CD4-positive, alpha-beta T cell treated with Interferon gamma for 1 hour (primary cell): ENCODE data around the gene TBC1D22A.

Experiments
- DNase-seq: peaks from one replicate; pipeline ENCODE4 v3.0.0-alpha.2; 2020

The TBC1D22A gene

GRCh38 chr22:46891382-46891951 lies 129.0 kb downstream of the TBC1D22A start:
- no peak for DNase-seq

- no peak for DNase-seq
Measured at GRCh38 chr22:46892866-46893265, 130.4 kb downstream of the TBC1D22A start.

DNA sequence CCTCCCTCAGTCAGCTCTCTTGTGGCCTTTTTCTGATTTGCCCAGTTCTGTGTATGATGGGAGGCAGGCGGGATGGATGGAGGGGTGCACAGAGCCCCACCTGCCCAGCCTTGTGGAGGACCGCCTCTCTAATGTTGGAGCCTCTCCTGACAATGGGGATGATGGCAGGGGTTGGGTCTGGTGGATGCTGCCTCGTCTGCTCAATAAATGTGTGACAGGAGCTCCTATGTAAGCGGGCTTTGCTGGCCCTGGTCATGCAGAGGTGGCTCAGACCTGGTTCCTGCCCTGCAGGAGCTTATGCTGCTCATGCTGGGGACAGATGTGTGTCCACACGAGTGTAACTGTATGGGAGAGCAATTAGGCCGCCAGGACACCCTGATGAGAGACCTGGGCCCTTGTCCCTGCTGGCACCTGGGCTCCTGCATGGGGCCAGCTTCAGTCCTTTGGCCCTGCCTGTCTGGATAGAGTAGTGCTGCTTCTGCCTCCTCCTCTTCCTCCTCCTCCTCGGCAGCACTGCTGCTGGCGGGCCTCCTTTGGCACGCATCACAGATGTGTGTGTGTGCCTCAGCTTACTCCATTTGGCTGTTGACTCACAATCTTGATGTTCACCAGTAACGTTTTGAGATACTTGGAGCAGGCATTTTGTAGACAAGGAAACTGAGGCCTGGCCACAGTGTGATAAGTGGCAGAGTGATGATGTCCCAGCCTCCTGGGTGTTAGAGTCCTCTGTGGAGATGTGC lies 131.0 kb downstream of the TBC1D22A start:
- DNase-seq = no peak

DNA sequence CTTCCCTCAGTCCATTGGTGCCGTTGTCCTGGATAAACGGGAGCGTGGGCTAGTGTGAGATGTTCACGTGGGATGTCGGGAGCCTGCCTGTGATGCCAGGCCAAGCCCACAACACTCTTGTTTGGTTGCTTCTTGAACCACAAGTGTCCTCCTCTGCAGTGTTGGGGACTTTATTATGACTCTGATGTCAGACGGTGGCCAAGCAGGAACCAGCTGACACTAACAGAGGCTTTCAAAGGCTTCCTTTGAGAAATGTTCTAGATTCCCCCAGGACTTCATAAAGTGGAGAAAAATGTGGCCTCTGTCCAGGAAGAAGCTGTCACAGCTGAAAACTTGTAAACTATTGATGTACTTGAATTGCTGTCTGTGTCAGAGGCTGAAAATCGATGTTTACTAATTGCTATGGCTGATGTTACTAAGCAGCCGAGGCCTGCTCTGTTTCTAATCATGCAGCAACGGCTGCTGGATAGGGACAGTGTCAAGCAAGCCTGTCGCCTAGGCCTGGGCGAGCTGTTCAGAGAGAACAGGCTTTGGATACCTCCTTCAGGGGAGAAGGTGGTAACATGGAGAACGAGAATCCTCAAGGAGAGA lies 131.7 kb downstream of the TBC1D22A start:
- DNase-seq = no peak

DNA sequence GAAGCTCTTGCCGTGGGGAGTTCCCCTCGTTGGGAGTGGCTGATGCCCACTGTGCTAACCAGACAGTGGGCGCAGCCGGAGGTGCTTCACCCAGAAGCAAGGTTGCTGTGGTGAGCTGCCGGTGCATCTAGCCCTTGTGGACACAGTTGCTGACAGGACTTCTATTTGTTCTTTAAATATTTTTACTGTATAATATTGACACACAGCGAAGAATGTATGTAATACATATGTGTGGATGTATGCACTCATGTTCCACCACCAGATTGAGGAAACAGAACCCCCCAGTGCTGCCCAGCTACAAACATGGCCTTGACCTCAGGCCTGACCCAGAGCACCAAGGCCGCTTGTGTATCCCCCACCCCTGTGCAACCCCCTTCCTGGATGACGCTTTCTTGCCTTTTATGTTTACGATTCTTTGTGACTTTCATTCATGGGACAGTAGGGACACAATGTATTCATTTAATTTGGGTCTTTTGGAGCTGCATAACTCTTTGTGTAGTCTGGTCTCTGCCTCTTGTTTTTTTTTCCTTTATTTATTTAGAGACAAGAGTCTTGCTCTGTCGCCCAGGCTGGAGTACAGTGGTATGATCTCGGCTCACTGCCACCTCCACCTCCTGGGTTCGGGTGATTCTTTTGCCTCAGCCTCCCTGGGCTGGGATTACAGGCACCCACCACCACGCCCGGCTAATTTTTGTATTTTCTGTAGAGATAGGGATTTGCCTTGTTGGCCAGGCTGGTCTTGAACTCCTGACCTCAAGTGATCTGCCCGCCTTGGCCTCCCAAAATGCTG lies 132.6 kb downstream of the TBC1D22A start:
- no peak for DNase-seq

GRCh38 chr22:46895753-46896152 lies 133.3 kb downstream of the TBC1D22A start:
- no peak for DNase-seq

GRCh38 chr22:46896166-46896565 lies 133.7 kb downstream of the TBC1D22A start:
- DNase-seq = no peak

DNA sequence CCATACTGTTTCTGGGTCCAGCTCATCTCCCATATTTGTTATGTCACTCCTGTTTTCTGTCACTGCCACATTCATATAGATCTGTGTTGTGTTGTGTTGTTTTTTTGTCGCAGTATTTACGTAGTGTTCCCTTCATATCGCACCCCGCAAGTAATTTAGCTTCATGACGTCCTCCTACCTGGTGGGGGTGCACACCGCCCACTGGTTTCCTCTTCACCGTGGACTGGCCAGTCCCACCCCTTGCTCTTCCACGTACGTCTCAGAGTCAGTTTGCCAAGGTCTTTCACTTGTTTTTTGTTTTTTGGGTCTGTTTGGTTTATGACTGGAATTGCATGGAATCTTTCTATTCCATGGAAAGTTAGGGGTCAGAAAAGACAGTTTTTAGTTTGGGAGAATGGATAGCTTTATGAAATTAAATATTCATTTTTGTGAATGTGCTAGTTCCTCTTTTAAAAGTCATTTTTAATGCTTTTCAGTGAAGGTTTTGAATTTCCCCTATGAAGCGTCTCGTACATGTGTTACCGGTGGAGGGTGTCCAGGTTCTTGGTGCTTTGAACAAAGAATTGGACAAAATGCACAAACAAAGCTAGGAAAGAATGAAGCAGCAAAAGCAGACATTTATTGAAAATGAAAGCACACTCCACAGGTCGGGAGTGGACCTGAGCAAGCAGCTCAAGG lies 134.3 kb downstream of the TBC1D22A start:
- no peak for DNase-seq

- DNase-seq = no peak
Measured at GRCh38 chr22:46897246-46897623, 134.8 kb downstream of the TBC1D22A start.

DNA sequence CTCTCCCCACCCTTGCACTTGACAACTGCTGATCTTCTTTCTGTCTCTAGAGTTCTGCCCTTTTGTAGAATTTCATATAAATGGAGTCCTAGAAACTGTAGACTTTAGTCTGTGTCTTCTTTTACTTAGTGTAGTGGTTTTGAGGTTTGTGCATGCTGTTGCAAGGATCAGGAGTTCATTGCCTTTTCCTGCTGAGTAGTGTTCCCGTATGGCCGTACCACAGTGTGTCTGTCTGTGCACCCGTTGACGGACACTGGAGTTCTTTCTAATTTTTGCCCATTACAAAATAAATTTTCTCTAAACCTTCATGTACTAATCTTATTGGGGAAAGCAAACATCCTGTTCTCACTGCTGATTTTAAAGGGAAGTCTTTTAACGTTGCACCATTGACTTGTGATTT lies 138.1 kb downstream of the TBC1D22A start:
- no peak for DNase-seq

DNA sequence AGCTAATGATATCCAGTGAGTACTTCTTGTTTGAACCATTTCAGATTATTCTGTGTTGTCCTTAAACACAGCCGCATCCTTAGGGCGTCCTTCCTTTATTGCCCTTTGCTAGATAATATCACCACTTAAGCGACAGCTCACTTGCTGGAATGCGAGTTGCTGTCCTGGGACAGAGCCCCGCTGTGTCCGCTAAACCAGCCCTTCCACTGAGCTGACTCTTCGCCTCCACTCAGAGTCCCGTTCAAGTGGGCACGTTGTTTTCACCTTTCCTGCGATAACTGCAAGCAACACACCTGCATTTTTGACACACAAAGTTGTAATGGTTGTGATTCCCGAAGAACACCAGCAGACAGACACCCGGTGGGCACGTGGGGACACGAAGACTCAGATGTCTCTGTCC lies 140.0 kb downstream of the TBC1D22A start:
- no peak for DNase-seq

DNA sequence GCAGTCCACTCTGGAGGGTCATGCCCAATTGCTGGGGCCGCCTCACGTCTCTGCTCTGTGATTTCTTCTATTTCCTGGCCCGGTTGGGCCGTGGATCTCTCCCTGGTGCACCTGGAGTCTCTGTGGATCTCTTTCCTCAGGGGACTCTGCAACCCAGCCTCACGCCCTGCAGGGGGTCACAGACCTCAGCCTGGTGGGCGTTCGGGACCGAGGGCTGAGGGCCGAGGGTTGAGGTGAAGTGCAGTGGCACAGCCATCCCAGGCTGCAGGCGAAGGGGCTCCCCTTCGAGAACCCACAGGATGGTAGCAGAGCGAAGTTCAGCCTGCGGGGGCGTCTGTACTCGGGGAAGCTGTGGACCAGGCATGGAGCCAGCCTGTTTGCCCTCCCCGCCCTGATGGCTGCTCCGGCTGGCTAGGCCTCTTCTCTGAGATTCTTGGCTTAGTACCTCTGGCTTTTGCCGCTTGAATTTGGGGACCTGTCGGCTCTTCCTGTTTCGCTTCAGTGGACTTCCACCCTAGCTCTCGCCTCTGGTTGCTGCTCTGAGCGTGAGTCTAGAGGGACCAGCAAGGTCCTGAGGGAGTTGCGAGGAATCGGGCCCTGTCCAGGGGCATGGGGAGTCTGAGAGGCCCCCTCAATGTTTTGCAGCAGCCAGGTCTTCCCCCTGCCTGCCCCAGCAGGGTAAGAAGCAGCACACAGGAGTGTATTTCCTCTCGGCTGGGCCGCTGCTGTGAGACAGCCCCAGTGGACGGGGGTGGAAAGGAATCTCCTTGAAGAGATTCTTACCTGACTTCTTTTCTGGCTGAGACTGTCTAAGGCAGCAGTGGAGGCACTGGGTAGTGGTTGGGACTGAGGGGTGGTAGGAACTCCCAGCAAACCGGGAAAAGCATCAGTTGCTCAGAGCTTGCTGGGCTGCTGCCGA lies 140.8 kb downstream of the TBC1D22A start:
- DNase-seq = no peak

DNA sequence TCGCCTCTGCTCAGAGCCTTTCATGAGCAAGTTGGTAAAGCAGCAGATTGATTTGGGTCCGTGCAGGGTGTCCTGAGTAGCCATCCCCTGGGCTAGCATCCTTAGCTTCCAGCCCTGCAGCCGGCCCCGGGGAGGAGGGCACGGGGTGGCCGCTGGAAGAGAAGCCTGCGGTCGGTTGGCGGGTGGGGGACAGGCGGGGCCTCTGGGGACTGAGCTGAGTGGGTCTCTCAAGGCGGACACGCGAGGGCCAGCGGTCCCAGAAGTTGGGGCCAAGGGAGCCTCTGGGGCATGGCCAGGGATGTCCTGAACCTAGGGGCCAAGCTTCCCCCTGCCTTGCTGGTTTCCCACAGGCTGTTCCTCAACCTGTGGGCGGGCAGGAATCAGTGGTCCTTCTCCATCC lies 143.0 kb downstream of the TBC1D22A start:
- no peak for DNase-seq

- DNase-seq = no peak
Measured at GRCh38 chr22:46905834-46906233, 143.4 kb downstream of the TBC1D22A start.

GRCh38 chr22:46906326-46907045 lies 144.0 kb downstream of the TBC1D22A start:
- DNase-seq = no peak

GRCh38 chr22:46907241-46908215 lies 145.1 kb downstream of the TBC1D22A start:
- DNase-seq = no peak

- DNase-seq = no peak
Measured at GRCh38 chr22:46908641-46909107, 146.2 kb downstream of the TBC1D22A start.

GRCh38 chr22:46909237-46910030 lies 147.0 kb downstream of the TBC1D22A start:
- DNase-seq = no peak

GRCh38 chr22:46910624-46911023 lies 148.2 kb downstream of the TBC1D22A start:
- no peak for DNase-seq
